PFSK-1 (cell line): Measurements from ENCODE around the gene PPCDC.

Source experiments
- FOXP2 ChIP-seq: optimal IDR thresholded peaks from 2 replicates; pipeline ENCODE3; 2011; ENCODE audit warnings: borderline replicate concordance, control low read depth, inconsistent platforms; ENCODE audit not compliant: insufficient read depth; ENCODE audit errors: extremely low read length, extremely low read depth
- POLR2AphosphoS5 ChIP-seq: IDR thresholded peaks from 2 replicates; pipeline ENCODE4 v1.6.1; 2012; ENCODE audit warnings: low read depth, mild to moderate bottlenecking, control low read depth, low read length, moderate library complexity
- REST ChIP-seq, 2 experiments: IDR thresholded peaks; 2 replicates each; pipeline versions ENCODE4 v1.6.1 to v1.8.0; 2011 to 2012; ENCODE audit warnings: low read depth in 2 of 2, low read length in 2 of 2, control low read depth in 1 of 2, inconsistent platforms in 1 of 2, mild to moderate bottlenecking in 1 of 2, moderate library complexity in 1 of 2; ENCODE audit not compliant: insufficient read depth in 1 of 2
- SIN3A ChIP-seq: IDR thresholded peaks from 2 replicates; pipeline ENCODE4 v1.6.1; 2012; ENCODE audit warnings: mild to moderate bottlenecking, low read length, moderate library complexity, borderline replicate concordance; ENCODE audit not compliant: insufficient read depth
- TAF1 ChIP-seq: IDR thresholded peaks from 2 replicates; pipeline ENCODE4 v1.6.1; 2012; ENCODE audit warnings: low read length, control low read depth, borderline replicate concordance; ENCODE audit not compliant: insufficient read depth

The PPCDC gene

GRCh38 chr15:74982183-74982582 is 41.2 kb upstream of the PPCDC start:
- no peak for TF ChIP-seq POLR2AphosphoS5
- no peak for TF ChIP-seq REST (IDR thresholded peaks at IDR 0.05; ENCODE audit: insufficient read depth in 1 of 2, low read depth in 2 of 2, low read length in 2 of 2)
- no peak for TF ChIP-seq SIN3A
- no peak for TF ChIP-seq TAF1
- TF ChIP-seq FOXP2, result no peak

- TF ChIP-seq TAF1 (no peak), FOXP2 (no peak), REST (IDR thresholded peaks at IDR 0.05; ENCODE audit: insufficient read depth in 1 of 2, low read depth in 2 of 2, low read length in 2 of 2) (no peak), SIN3A (no peak), POLR2AphosphoS5 (no peak)
Measured at GRCh38 chr15:74983725-74984231, 39.6 kb upstream of the PPCDC start.

- TF ChIP-seq SIN3A (peak; percentile 92; the same call in 1 of the 2 replicates), TAF1 (no peak), REST (IDR thresholded peaks at IDR 0.05; ENCODE audit: insufficient read depth in 1 of 2, low read depth in 2 of 2, low read length in 2 of 2) (peak; percentile 97 to 99), POLR2AphosphoS5 (no peak), FOXP2 (no peak)
Measured at GRCh38 chr15:74988007-74988800, 35.2 kb upstream of the PPCDC start.

- TF ChIP-seq FOXP2 (no peak), TAF1 (no peak), REST (IDR thresholded peaks at IDR 0.05; ENCODE audit: insufficient read depth in 1 of 2, low read depth in 2 of 2, low read length in 2 of 2) (no peak), SIN3A (no peak), POLR2AphosphoS5 (no peak)
Measured at GRCh38 chr15:74989527-74989926, 33.9 kb upstream of the PPCDC start.
